Colonic mucosa (tissue), 4 donors: ENCODE results near the gene SH3GL3. TPM values are rescaled to one million over a fixed set of nuclear protein-coding genes. Genes with fewer than 3 reads are reported as not detected.

Source experiments
- DNase-seq: peaks from one replicate; pipeline ENCODE4 v3.0.0-alpha.2; 2020
- H3K27ac ChIP-seq: fragments of 200-600 bp; one replicate; pipeline ENCODE4 v1.8.0; 2021
- H3K27me3 ChIP-seq: fragments of 200-600 bp; one replicate; pipeline ENCODE4 v1.8.0; 2021
- H3K36me3 ChIP-seq: fragments of 200-600 bp; one replicate; pipeline ENCODE4 v1.8.0; 2021
- H3K4me1 ChIP-seq: fragments of 200-600 bp; one replicate; pipeline ENCODE4 v1.8.0; 2021; ENCODE audit warnings: mild to moderate bottlenecking
- H3K4me3 ChIP-seq: fragments of 200-600 bp; one replicate; pipeline ENCODE4 v1.8.0; 2021
- H3K9ac ChIP-seq, 2 donors: one replicate each; pipeline ENCODE4 v1.7.0; 2013; ENCODE audit warnings: control low read depth in 2 of 2, low read depth in 2 of 2, low read length in 2 of 2
- H3K9me3 ChIP-seq: fragments of 200-600 bp; one replicate; pipeline ENCODE4 v1.8.0; 2021
- intact Hi-C: fragments of 100-400 bp; cut with DNase I; formaldehyde crosslinking; loops from one replicate; pipeline ENCODE4 v1.14.1; 2022
- total RNA-seq, 2 donors: library from RNA; stranded (reverse); fragmentation: NEBNext Ultra II Directional in 1 of 2; extraction: Animal tissue kit (Norgen Biotek cat#: 25700) in 1 of 2; gene quantifications; one replicate each; pipeline ENCODE4 v1.2.1, GENCODE V29; 2021
- TF ChIP-seq, protein P1 (sequence below): fragments of 200-600 bp; IDR thresholded peaks from one replicate; pipeline ENCODE4 v1.8.0; 2022; ENCODE audit warnings: antibody characterized with exemption, mild to moderate bottlenecking
- donor health status: healthy.
- donor health status: DM: no; HTN: no; CAD: no.
- donor health status: DM: no; HTN: no; CAD: no.

The SH3GL3 gene
- total RNA-seq, 2 donors from 2014 or later = not detected

DNA sequence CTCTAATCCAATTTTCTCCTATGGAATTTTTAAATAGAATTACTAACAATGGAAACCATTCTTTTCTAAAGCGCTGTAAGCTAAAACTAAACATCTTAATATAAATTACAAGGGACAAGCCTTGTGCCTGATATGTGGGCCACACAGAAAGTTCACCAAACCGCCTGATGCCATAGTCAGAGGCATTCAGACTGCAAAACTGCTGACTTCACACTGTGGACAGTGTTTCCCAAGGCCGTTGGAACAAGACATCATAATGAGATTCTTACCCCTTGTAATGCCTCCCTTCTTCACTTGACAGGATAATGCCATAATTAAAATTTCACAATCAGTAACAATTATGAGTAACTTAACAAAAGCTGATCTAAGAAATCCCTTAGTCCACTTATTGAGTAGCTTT, 14.9 kb downstream of the SH3GL3 start:
- H3K9me3 ChIP-seq = no peaks in the 10 kb centered on the region
- H3K4me1 ChIP-seq = no peaks in the 10 kb centered on the region
- TF ChIP-seq, protein P1, sequence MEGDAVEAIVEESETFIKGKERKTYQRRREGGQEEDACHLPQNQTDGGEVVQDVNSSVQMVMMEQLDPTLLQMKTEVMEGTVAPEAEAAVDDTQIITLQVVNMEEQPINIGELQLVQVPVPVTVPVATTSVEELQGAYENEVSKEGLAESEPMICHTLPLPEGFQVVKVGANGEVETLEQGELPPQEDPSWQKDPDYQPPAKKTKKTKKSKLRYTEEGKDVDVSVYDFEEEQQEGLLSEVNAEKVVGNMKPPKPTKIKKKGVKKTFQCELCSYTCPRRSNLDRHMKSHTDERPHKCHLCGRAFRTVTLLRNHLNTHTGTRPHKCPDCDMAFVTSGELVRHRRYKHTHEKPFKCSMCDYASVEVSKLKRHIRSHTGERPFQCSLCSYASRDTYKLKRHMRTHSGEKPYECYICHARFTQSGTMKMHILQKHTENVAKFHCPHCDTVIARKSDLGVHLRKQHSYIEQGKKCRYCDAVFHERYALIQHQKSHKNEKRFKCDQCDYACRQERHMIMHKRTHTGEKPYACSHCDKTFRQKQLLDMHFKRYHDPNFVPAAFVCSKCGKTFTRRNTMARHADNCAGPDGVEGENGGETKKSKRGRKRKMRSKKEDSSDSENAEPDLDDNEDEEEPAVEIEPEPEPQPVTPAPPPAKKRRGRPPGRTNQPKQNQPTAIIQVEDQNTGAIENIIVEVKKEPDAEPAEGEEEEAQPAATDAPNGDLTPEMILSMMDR = no peak
- H3K36me3 ChIP-seq = no peaks in the 10 kb centered on the region
- no peak overlapping the region for H3K9ac ChIP-seq
- H3K4me3 ChIP-seq = no peak overlapping the region
- DNase-seq = no peak
- no peak overlapping the region for H3K27ac ChIP-seq
- no peaks in the 10 kb centered on the region for H3K27me3 ChIP-seq
- intact Hi-C loops = no loop called here

DNA sequence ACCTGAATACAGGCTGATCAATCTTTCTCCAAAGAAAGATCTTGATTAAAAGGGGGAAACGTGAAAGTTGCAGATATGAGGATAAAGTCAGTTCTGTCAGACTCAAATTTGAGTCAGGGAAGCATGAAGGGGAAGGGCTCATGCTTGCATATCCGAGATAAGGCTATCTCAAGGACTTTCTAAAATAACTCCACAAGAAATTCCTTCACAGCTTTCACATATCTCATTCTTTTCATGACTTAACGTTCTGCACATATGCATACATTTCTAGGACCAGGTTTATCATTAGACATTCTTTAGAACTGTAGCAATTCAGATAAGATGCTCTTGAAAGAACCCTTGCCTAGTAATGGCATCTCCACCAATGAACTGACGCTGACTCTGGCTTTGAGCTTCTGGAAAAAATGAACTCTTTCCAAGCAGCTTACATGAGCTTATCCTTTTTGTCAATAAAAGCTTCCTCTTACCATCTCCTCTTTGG, 15.9 kb downstream of the SH3GL3 start:
- Histone ChIP-seq H3K9ac (no peak overlapping the region), H3K9me3 (no peaks in the 10 kb centered on the region), H3K27me3 (no peaks in the 10 kb centered on the region), H3K36me3 (no peaks in the 10 kb centered on the region), H3K4me3 (no peak overlapping the region), H3K4me1 (no peaks in the 10 kb centered on the region), H3K27ac (no peak overlapping the region)
- TF ChIP-seq, protein P1 = no peak
- DNase-seq = no peak
- intact Hi-C loops = no loop called here

DNA sequence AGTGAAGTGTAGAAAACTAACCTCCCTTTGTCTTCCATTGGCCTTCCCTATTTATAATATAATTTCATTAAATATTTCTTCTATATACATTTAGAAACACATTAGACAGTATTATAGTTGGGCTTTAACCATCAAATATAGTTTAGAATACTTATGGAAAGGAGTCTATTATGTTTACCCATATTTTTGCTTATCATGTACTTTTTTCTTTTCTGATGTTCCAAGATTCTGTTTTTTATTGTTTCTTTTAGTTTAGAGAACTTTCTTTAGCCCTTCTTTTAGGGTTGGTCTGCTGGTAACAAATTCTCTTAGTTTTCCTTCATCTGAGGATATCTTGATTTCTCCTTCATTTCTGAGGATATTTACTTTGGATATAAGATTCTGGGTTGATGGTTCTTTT, 23.7 kb downstream of the SH3GL3 start:
- no peak for DNase-seq
- H3K36me3 ChIP-seq = no peaks in the 10 kb centered on the region
- intact Hi-C loops = no loop called here
- H3K4me3 ChIP-seq = no peak overlapping the region
- no peak overlapping the region for H3K9ac ChIP-seq
- TF ChIP-seq, protein P1 = no peak
- no peaks in the 10 kb centered on the region for H3K9me3 ChIP-seq
- H3K4me1 ChIP-seq = no peaks in the 10 kb centered on the region
- no peaks in the 10 kb centered on the region for H3K27me3 ChIP-seq
- no peak overlapping the region for H3K27ac ChIP-seq

DNA sequence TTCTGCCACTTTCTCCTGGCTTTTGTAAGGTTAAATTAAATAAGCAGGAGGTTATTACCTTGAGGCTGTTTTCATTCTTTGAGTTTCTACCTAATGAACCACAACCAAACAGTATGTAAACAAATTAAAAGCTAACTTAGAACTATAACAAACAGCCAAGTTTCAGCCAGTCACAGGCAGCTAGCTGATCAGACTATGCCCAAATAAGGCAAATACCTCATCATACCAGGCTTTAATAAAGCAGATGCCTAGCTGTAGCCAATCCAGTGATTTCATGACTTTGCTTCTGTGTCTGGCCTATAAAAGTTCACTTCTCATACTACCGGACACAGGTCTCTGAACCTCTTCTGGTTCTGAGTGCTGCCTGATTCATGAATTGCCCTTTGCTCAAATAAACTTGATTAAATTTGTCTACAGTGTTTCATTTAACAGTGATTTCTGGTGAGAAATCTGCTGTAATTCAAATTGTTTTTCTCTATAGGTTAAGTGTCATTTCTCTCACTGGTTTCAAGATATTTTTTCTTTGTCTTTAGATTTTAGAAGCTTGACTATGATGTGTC, 24.2 kb downstream of the SH3GL3 start:
- no peaks in the 10 kb centered on the region for H3K4me1 ChIP-seq
- H3K27me3 ChIP-seq = no peaks in the 10 kb centered on the region

DNA sequence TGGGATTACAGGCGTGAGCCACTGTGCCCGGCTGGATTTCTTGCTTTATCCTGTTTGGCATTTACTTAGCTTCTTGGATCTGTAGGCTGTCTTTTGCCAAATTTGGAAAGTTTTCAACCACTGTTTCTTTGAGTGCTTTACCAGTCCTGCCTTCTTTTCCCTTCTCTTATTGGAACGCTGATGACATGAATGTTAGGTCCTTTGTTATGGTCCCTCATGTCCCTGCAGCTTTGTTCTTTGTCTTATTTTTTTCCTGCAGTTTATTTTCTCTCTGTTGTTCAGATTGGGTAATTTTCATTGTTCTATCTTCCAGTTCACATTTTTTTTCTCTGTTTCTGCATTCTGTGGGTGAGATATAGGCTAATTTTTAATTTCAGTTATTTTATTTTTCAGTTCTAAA, 25.0 kb downstream of the SH3GL3 start:
- Histone ChIP-seq H3K27me3 (no peaks in the 10 kb centered on the region), H3K4me3 (no peak overlapping the region), H3K9ac (no peak overlapping the region), H3K4me1 (no peaks in the 10 kb centered on the region), H3K27ac (no peak overlapping the region), H3K36me3 (no peaks in the 10 kb centered on the region), H3K9me3 (no peaks in the 10 kb centered on the region)
- intact Hi-C loops = no loop called here
- TF ChIP-seq, protein P1 = no peak
- no peak for DNase-seq

More for the DNA sequence above, 24.2 kb downstream of the SH3GL3 start:
- no peak for DNase-seq
- TF ChIP-seq, protein P1 = no peak
- intact Hi-C loops = no loop called here
- Histone ChIP-seq H3K9ac (no peak overlapping the region), H3K27ac (no peak overlapping the region), H3K9me3 (no peaks in the 10 kb centered on the region), H3K36me3 (no peaks in the 10 kb centered on the region), H3K4me3 (no peak overlapping the region)
